GM12891 (cell line): ENCODE data around the gene ZNF407.

Experiments used
- PAX5 ChIP-seq: IDR thresholded peaks from 2 replicates; pipeline ENCODE4 v1.6.1; 2011; ENCODE audit warnings: low read length, moderate library complexity, mild to moderate bottlenecking; ENCODE audit not compliant: insufficient read depth, severe bottlenecking
- POLR2A ChIP-seq: IDR thresholded peaks from 2 replicates; pipeline ENCODE4 v1.6.1; 2011; ENCODE audit warnings: low read depth, low read length, control low read depth
- POLR2AphosphoS5 ChIP-seq: IDR thresholded peaks from 2 replicates; pipeline ENCODE4 v1.6.1; 2011; ENCODE audit warnings: low read depth, low read length, control low read depth
- SPI1 ChIP-seq: IDR thresholded peaks from 2 replicates; pipeline ENCODE4 v1.6.1; 2011; ENCODE audit warnings: low read depth, low read length, control low read depth
- TAF1 ChIP-seq: IDR thresholded peaks from 2 replicates; pipeline ENCODE4 v1.6.1; 2011; ENCODE audit warnings: low read depth, low read length, control low read depth

DNA sequence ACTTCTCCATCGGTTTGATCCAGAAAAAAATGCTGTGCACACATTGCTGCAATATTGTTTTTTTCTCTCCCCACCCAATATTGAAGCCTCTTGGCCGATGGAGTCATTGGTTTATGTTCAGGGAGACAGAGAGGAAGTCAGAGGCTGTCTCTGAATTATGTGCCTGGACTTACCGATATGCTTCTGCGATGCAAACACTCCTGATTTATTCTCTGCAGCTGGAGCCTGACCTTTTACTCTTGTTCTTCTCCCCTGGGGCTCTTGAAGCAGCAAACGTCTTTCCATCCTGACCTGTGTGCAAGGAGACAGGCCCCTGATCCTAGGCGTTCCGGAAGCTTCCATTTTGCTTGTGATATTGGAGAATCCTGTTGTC lies 511.6 kb downstream of the ZNF407 start:
- TF ChIP-seq TAF1 (no peak), POLR2A (no peak), POLR2AphosphoS5 (no peak), PAX5 (no peak), SPI1 (no peak)
